HCT116 (cell line): ENCODE results near the gene MT1X. TPM values are rescaled to one million over a fixed set of nuclear protein-coding genes. Genes with fewer than 3 reads are reported as not detected.
A peak's percentile ranks its signal among the peaks of the same experiment; 100 is the strongest.

Experiments used
- ATAC-seq: fragments of 200-7000 bp; cut with Tn5 transposase; 2 replicates; pipeline ENCODE4 v1.9.1; 2020; ENCODE audit warnings: mild to moderate bottlenecking, moderate library complexity
- BruUV-seq: library from RNA; stranded (reverse); fragments of 400-500 nt; replicated peaks from 2 replicates; lab custom pipeline; 2021; lab: Mats Ljungman, UMichigan
- CTCF ChIA-PET: fragments of 300-600 bp; sonication (Branson Sonifier 250); formaldehyde crosslinking; loops from one replicate; lab custom pipeline; 2021; ENCODE audit warnings: antibody characterized with exemption; lab: Charles Lee
- POLR2A ChIA-PET: fragments of 300-600, 350-600 bp; sonication (Branson Sonifier 250); formaldehyde crosslinking; loops from one replicate; lab custom pipeline; 2021; ENCODE audit warnings: antibody characterized with exemption; lab: Charles Lee
- RAD21 ChIA-PET, 2 experiments: fragments of 300-600 bp; sonication (Branson Sonifier 250); formaldehyde crosslinking; loops; one replicate each; lab custom pipeline; 2023; ENCODE audit warnings: low total read pairs in 2 of 2; ENCODE audit not compliant: uncharacterized antibody in 2 of 2, unreplicated experiment in 2 of 2, low non-redundant PET in 1 of 2; lab: Charles Lee
- DNase-seq: peaks from one replicate; pipeline ENCODE4 v3.0.0-alpha.2; 2010; ENCODE audit warnings: low read depth, low spot score
- H2AFZ ChIP-seq: fragments of 200-600 bp; shearing (Covaris generic), sonication (generic); 2 replicates; pipeline ENCODE4 v1.6.1; 2017; ENCODE audit warnings: low read depth, mixed run types, mixed read lengths, antibody characterized with exemption, low read length; ENCODE audit not compliant: poor library complexity, severe bottlenecking
- H3K27ac ChIP-seq: 2 replicates; pipeline ENCODE4 v1.5.1; 2012; ENCODE audit warnings: low read depth, low read length
- H3K27me3 ChIP-seq: fragments of 200-600 bp; sonication (generic); 2 replicates; pipeline ENCODE4 v1.6.1; 2016; ENCODE audit warnings: mixed run types, low read length, mixed read lengths; ENCODE audit not compliant: insufficient read depth
- H3K36me3 ChIP-seq, 2 experiments: fragments of 200-500 bp in 1 of 2; fragments of 200-600 bp in 1 of 2; sonication (Bioruptor generic) in 1 of 2; sonication (generic) in 1 of 2; 2 replicates each; pipeline versions ENCODE4 v1.5.1 to v1.6.1; 2014 to 2016; ENCODE audit warnings: low read length in 2 of 2, inconsistent platforms in 1 of 2, mixed read lengths in 1 of 2, mixed run types in 1 of 2; ENCODE audit not compliant: insufficient read depth in 2 of 2, control insufficient read depth in 1 of 2
- H3K4me1 ChIP-seq, 2 experiments: fragments of 200-600 bp in 1 of 2; sonication (generic) in 1 of 2; 2 replicates each; pipeline versions ENCODE4 v1.5.1 to v1.6.1; 2012 to 2017; ENCODE audit warnings: low read length in 2 of 2, inconsistent platforms in 1 of 2, mild to moderate bottlenecking in 1 of 2, mixed read lengths in 1 of 2, mixed run types in 1 of 2, moderate library complexity in 1 of 2; ENCODE audit not compliant: insufficient read depth in 2 of 2, control insufficient read depth in 1 of 2
- H3K4me2 ChIP-seq: fragments of 200-600 bp; sonication (generic); 2 replicates; pipeline ENCODE4 v1.6.1; 2017; ENCODE audit warnings: mixed run types, low read length, mixed read lengths
- H3K4me3 ChIP-seq, 2 experiments: fragments of 200-600 bp in 1 of 2; sonication (generic) in 1 of 2; replicated peaks in 1 of 2; 2 replicates each; pipeline ENCODE4 v1.5.1; 2011 to 2016; ENCODE audit warnings: low read length in 2 of 2, control low read depth in 1 of 2, low read depth in 1 of 2, mild to moderate bottlenecking in 1 of 2, mixed read lengths in 1 of 2, mixed run types in 1 of 2
- H3K79me2 ChIP-seq: fragments of 200-600 bp; sonication (generic); 2 replicates; pipeline ENCODE4 v1.6.1; 2017; ENCODE audit warnings: mild to moderate bottlenecking, mixed run types, low read length, moderate library complexity, mixed read lengths; ENCODE audit not compliant: insufficient read depth
- H3K9ac ChIP-seq: fragments of 200-600 bp; sonication (generic); 2 replicates; pipeline ENCODE4 v1.6.1; 2016; ENCODE audit warnings: low read length, mixed read lengths
- H3K9me2 ChIP-seq: fragments of 200-600 bp; sonication (generic), shearing (Covaris generic); 2 replicates; pipeline ENCODE4 v1.6.1; 2017; ENCODE audit warnings: mixed run types, mild to moderate bottlenecking, moderate library complexity; ENCODE audit not compliant: insufficient read depth
- H3K9me3 ChIP-seq, 2 experiments: fragments of 200-500 bp in 1 of 2; fragments of 200-600 bp in 1 of 2; sonication (Bioruptor generic) in 1 of 2; sonication (generic) in 1 of 2; 2 replicates each; pipeline ENCODE4 v1.6.1; 2014 to 2017; ENCODE audit warnings: low read length in 2 of 2, mixed read lengths in 2 of 2, inconsistent platforms in 1 of 2, low read depth in 1 of 2, mild to moderate bottlenecking in 1 of 2, mixed run types in 1 of 2, moderate library complexity in 1 of 2; ENCODE audit not compliant: control insufficient read depth in 1 of 2, insufficient read depth in 1 of 2
- H4K20me1 ChIP-seq: fragments of 200-600 bp; sonication (generic), shearing (Covaris generic); 2 replicates; pipeline ENCODE4 v1.6.1; 2017; ENCODE audit warnings: mixed run types, mild to moderate bottlenecking, moderate library complexity; ENCODE audit not compliant: insufficient read depth
- CEBPB ChIP-seq: IDR thresholded peaks from 2 replicates; pipeline ENCODE4 v1.6.1; 2012; ENCODE audit warnings: low read depth
- CTCF ChIP-seq, 3 experiments: fragments of 200-600 bp in 1 of 3; sonication (generic) in 1 of 3; IDR thresholded peaks in 2 of 3; conservative IDR thresholded peaks in 1 of 3; 2 replicates each; pipeline ENCODE4 v1.5.1; 2012 to 2017; ENCODE audit warnings: low read depth in 2 of 3, low read length in 2 of 3, antibody characterized with exemption in 1 of 3, borderline replicate concordance in 1 of 3, control low read depth in 1 of 3, mild to moderate bottlenecking in 1 of 3, mixed read lengths in 1 of 3, mixed run types in 1 of 3, moderate library complexity in 1 of 3; ENCODE audit not compliant: insufficient read depth in 1 of 3
- ELF1 ChIP-seq: IDR thresholded peaks from 2 replicates; pipeline ENCODE4 v1.6.1; 2012; ENCODE audit warnings: low read depth, borderline replicate concordance
- EZH2phosphoT487 ChIP-seq: fragments of 200-600 bp; IDR thresholded peaks from 2 replicates; pipeline ENCODE4 v1.6.1; 2018; ENCODE audit warnings: antibody characterized with exemption, borderline replicate concordance
- MAX ChIP-seq: IDR thresholded peaks from 2 replicates; pipeline ENCODE4 v1.6.1; 2012
- POLR2AphosphoS5 ChIP-seq: IDR thresholded peaks from 2 replicates; pipeline ENCODE4 v1.6.1; 2011; ENCODE audit warnings: mild to moderate bottlenecking, low read depth, low read length, moderate library complexity
- RAD21 ChIP-seq: IDR thresholded peaks from 2 replicates; pipeline ENCODE4 v1.6.1; 2012; ENCODE audit warnings: low read depth, mild to moderate bottlenecking
- SP1 ChIP-seq: IDR thresholded peaks from 2 replicates; pipeline ENCODE4 v1.6.1; 2012; ENCODE audit warnings: low read depth
- SRF ChIP-seq: IDR thresholded peaks from 2 replicates; pipeline ENCODE4 v1.6.1; 2012; ENCODE audit warnings: low read depth
- TCF7L2 ChIP-seq: IDR thresholded peaks from 2 replicates; pipeline ENCODE4 v1.7.0; 2011; ENCODE audit warnings: borderline replicate concordance, inconsistent platforms; ENCODE audit not compliant: insufficient read depth, insufficient read length; ENCODE audit errors: extremely low read depth
- YY1 ChIP-seq: IDR thresholded peaks from 2 replicates; pipeline ENCODE4 v1.6.1; 2011; ENCODE audit warnings: low read length, low read depth, moderate library complexity, mild to moderate bottlenecking; ENCODE audit not compliant: insufficient replicate concordance; ENCODE audit errors: extremely low read depth
- ZBTB33 ChIP-seq: IDR thresholded peaks from 2 replicates; pipeline ENCODE4 v1.6.1; 2011; ENCODE audit warnings: mild to moderate bottlenecking, low read length, moderate library complexity; ENCODE audit not compliant: insufficient replicate concordance; ENCODE audit errors: extremely low read depth
- ZNF274 ChIP-seq: fragments of 200-500 bp; sonication (Bioruptor generic); IDR thresholded peaks from 2 replicates; pipeline ENCODE4 v1.6.1; 2014; ENCODE audit warnings: mild to moderate bottlenecking, low read depth, low read length, inconsistent platforms
- intact Hi-C: fragments of 100-400 bp; cut with micrococcal nuclease; formaldehyde crosslinking; loops from 2 replicates; pipeline ENCODE4 v1.10.0; 2022
- total RNA-seq: library from RNA; stranded (reverse); gene quantifications from one replicate; pipeline ENCODE4 v1.2.1, GENCODE V29; 2021; ENCODE audit not compliant: unreplicated experiment

MT1X gene
- total RNA-seq, 1 experiment from 2014 or later, result 50.2 TPM

- peaks cover 13 to 32% of the 10 kb centered on the region in 2 experiments; a peak in 3 of 4 replicates for H3K4me1 ChIP-seq
- TF ChIP-seq EZH2phosphoT487 (no peak), POLR2AphosphoS5 (no peak), CEBPB (no peak), CTCF (IDR thresholded peaks at IDR 0.05 in 2 of 3, conservative IDR thresholded peaks at IDR 0.05 in 1 of 3; ENCODE audit: borderline replicate concordance in 1 of 3, insufficient read depth in 1 of 3, low read depth in 2 of 3, low read length in 2 of 3) (no peak), ZNF274 (no peak), RAD21 (no peak), MAX (no peak), TCF7L2 (no peak), SP1 (no peak), YY1 (no peak), ZBTB33 (no peak), ELF1 (no peak), SRF (no peak)
- TF ChIP-seq, all 23 proteins: peak for 0
- no peaks in the 10 kb centered on the region for H3K9me2 ChIP-seq
- H3K4me2 ChIP-seq, result peak overlapping the region; percentile 96
- ChIA-PET POLR2A (interaction anchor here (0.9 to 2.4 kb wide), 5 partner anchors 10 to 75 kb away, joined by 3 to 9 read pairs (median 5); partner anchors contain the start of genes MT1E and MT2A), CTCF (interaction anchor here (0.9 kb wide), 1 partner anchor 19 kb away, joined by 5 read pairs; no protein-coding TSS in a partner anchor), RAD21 (interaction anchor here in 1 of 2 experiments (1.1 kb wide), 1 partner anchor 30 kb away, joined by 3 read pairs; no protein-coding TSS in a partner anchor)
- H2AFZ ChIP-seq, result no peak overlapping the region
- no peaks in the 10 kb centered on the region for H4K20me1 ChIP-seq
- no peaks in the 10 kb centered on the region for H3K79me2 ChIP-seq
- no peak overlapping the region for H3K9ac ChIP-seq
- H3K27ac ChIP-seq, result no peak overlapping the region
- BruUV-seq, result no TSS peak
- H3K36me3 ChIP-seq, result no peaks in the 10 kb centered on the region
- peak overlapping the region in 1 of 2 experiments; percentile 81; a peak in 3 of 4 replicates for H3K4me3 ChIP-seq
- no peaks in the 10 kb centered on the region for H3K9me3 ChIP-seq
- DNase-seq (no peak), ATAC-seq (no peak)
- intact Hi-C loops, result loop anchor here (2.0 to 5.0 kb wide), 4 partner anchors 27 to 1181 kb away; partner anchors contain the start of genes MT1E, MT1F and MT2A
- no peaks in the 10 kb centered on the region for H3K27me3 ChIP-seq
Observed at GRCh38 chr16:56683424-56684172, 1.3 kb downstream of the MT1X start.
